Measurements from ENCODE around the gene GPC5. TPM values are rescaled to one million over a fixed set of nuclear protein-coding genes. Genes with fewer than 3 reads are reported as not detected.

The GPC5 gene
- total and polyA plus RNA-seq, 2 of the 8 experiments (the other 6 are each of a cell fraction or from before 2014, with no cell fraction given) = 0.20 to 0.39 TPM

- POLR2A ChIA-PET (ENCODE audit: partially characterized antibody) = no interaction called here
- CTCF ChIA-PET (ENCODE audit: partially characterized antibody) = interaction anchor here (0.5 to 1.3 kb wide), 10 partner anchors 8 to 179 kb away, joined by 3 to 9 read pairs (median 4); no protein-coding TSS in a partner anchor
- Histone ChIP-seq H3K14ac (ENCODE audit: insufficient read length) (no peak overlapping the region), H3K79me2 (ENCODE audit: control insufficient read depth in 1 of 2, insufficient read depth in 2 of 2, low read length in 2 of 2) (no peaks in the 10 kb centered on the region), H3K9me3 (ENCODE audit: insufficient read depth in 2 of 2, low read depth in 1 of 2, low read length in 1 of 2) (peaks cover 17 to 20% of the 10 kb centered on the region in 2 experiments), H2BK20ac (ENCODE audit: low read length) (no peak overlapping the region), H3K56ac (replicated peaks; ENCODE audit: insufficient read length, low read depth, low read length) (peak overlapping the region; percentile 6), H3K23ac (ENCODE audit: insufficient read length) (no peak overlapping the region), H4K5ac (ENCODE audit: insufficient read length, low read depth, low read length) (no peak overlapping the region), H3K27me3 (replicated peaks in 1 of 4; ENCODE audit: control insufficient read depth in 3 of 4, extremely low read depth in 1 of 4, insufficient read depth in 3 of 4, low read length in 3 of 4) (no peaks in the 10 kb centered on the region), H3K4ac (replicated peaks; ENCODE audit: insufficient read length, low read depth, low read length) (no peak overlapping the region), H3K4me3 (ENCODE audit: extremely low read depth in 1 of 4, insufficient read depth in 2 of 4, low read depth in 3 of 4, low read length in 4 of 4) (no peak overlapping the region), H3K79me1 (ENCODE audit: low read depth, low read length) (no peaks in the 10 kb centered on the region), H3K9ac (replicated peaks in 1 of 4; ENCODE audit: extremely low read depth in 1 of 4, low read depth in 3 of 4, low read length in 3 of 4) (peak overlapping the region in 1 of 4 experiments; percentile 34; a peak in 1 of 7 replicates), H2AFZ (ENCODE audit: low read length) (no peak overlapping the region), H2BK15ac (ENCODE audit: low read length) (no peak overlapping the region), H2AK5ac (ENCODE audit: low read depth, low read length) (no peak overlapping the region), H3K4me2 (ENCODE audit: insufficient read depth in 1 of 2, low read depth in 2 of 2, low read length in 2 of 2) (no peak overlapping the region), H4K20me1 (replicated peaks in 1 of 2; ENCODE audit: control insufficient read depth in 1 of 2, insufficient read depth in 2 of 2, low read length in 2 of 2) (no peaks in the 10 kb centered on the region), H4K8ac (ENCODE audit: extremely low read depth, insufficient read depth, low read length) (no peak overlapping the region), H3K27ac (ENCODE audit: low read depth, low read length) (no peak overlapping the region), H2BK120ac (replicated peaks; ENCODE audit: low read depth, low read length) (no peak overlapping the region), H3K36me3 (ENCODE audit: control insufficient read depth in 2 of 4, insufficient read depth in 4 of 4, low read length in 3 of 4) (peaks cover 0 to 3% (median 0%) of the 10 kb centered on the region in 4 experiments; a peak in 1 of 8 replicates), H2BK5ac (ENCODE audit: low read depth, low read length) (no peak overlapping the region), H3K23me2 (ENCODE audit: low read depth, low read length) (no peaks in the 10 kb centered on the region), H2BK12ac (ENCODE audit: low read depth, low read length) (no peak overlapping the region), H4K91ac (replicated peaks; ENCODE audit: insufficient read length, low read length) (no peak overlapping the region), H3K18ac (ENCODE audit: extremely low read depth, low read length) (no peak overlapping the region), H3K4me1 (replicated peaks in 1 of 4; ENCODE audit: control insufficient read depth in 3 of 4, insufficient read depth in 4 of 4, low read length in 3 of 4) (no peaks in the 10 kb centered on the region)
- 100% methylated on average over 1 of the region's 1 CpG; no CpG with 5 or more reads in 1 of the 2 experiments for WGBS, 2 experiments (ENCODE audit: extremely low coverage in 1 of 2, insufficient coverage in 1 of 2, insufficient read length in 1 of 2, insufficient replicate concordance in 2 of 2, low coverage in 1 of 2, low lambda C conversion rate in 2 of 2, missing lambda C conversion rate in 1 of 2)
- DNase-seq (ENCODE audit: low read depth in 1 of 2, low spot score in 2 of 2) (no peak), FAIRE-seq (no peak)
- no peak for TF ChIP-seq CHD1 (IDR thresholded peaks at IDR 0.05; ENCODE audit: low read depth, low read length)
- TF ChIP-seq ATF3 (IDR thresholded peaks at IDR 0.05; ENCODE audit: insufficient read depth, low read depth, low read length) = no peak
- no peak for TF ChIP-seq E2F6 (IDR thresholded peaks at IDR 0.05)
- no peak for TF ChIP-seq RBBP5 (IDR thresholded peaks at IDR 0.05; ENCODE audit: borderline replicate concordance, low read depth, low read length)
- TF ChIP-seq FOSL1 (IDR thresholded peaks at IDR 0.05; ENCODE audit: insufficient read depth, low read depth, low read length) = no peak
- no peak for TF ChIP-seq SIRT6 (IDR thresholded peaks at IDR 0.05; ENCODE audit: low read length)
- TF ChIP-seq SRF (IDR thresholded peaks at IDR 0.05; ENCODE audit: low read depth, low read length) = no peak
Observed at GRCh38 chr13:92354583-92354982, 956.2 kb downstream of the GPC5 start.

Data from H1 (cell line).